ENCODE results near the gene SNORC. TPM values are rescaled to one million over a fixed set of nuclear protein-coding genes. Genes with fewer than 3 reads are reported as not detected.
A peak's percentile ranks its signal among the peaks of the same experiment; 100 is the strongest.

Gene SNORC
- total RNA-seq, 1 experiment from 2014 or later = 3.4 TPM

GRCh38 chr2:232857158-232857563 lies 12.9 kb upstream of the SNORC start:
- POLR2A ChIA-PET = no interaction called here
- CTCF ChIA-PET = no interaction called here
- Mint-ChIP-seq H3K36me3 (peaks cover 27% of the 10 kb centered on the region), H3K4me3 (no peak overlapping the region), H3K27me3 (ENCODE audit: low read depth) (no peaks in the 10 kb centered on the region), H3K4me1 (no peaks in the 10 kb centered on the region), H3K27ac (no peak overlapping the region), H3K9me3 (no peaks in the 10 kb centered on the region)
- DNase-seq (ENCODE audit: low spot score) (no peak), ATAC-seq (no peak)
- TF ChIP-seq GABPB1 (CRISPR knock-in tag; IDR thresholded peaks at IDR 0.05) (peak; percentile 100), MLX (CRISPR knock-in tag; IDR thresholded peaks at IDR 0.05) (no peak)

GRCh38 chr2:232859385-232859916 lies 10.6 kb upstream of the SNORC start:
- peaks cover 27% of the 10 kb centered on the region for H3K36me3 Mint-ChIP-seq
- H3K9me3 Mint-ChIP-seq = no peaks in the 10 kb centered on the region
- TF ChIP-seq SP1 (CRISPR knock-in tag; conservative IDR thresholded peaks at IDR 0.05) = no peak
- no peak for TF ChIP-seq KAT7 (CRISPR knock-in tag; IDR thresholded peaks at IDR 0.05; ENCODE audit: borderline replicate concordance)
- no peak for TF ChIP-seq NFATC4 (CRISPR knock-in tag; IDR thresholded peaks at IDR 0.05)
- TF ChIP-seq MXD4 (CRISPR knock-in tag; IDR thresholded peaks at IDR 0.05; ENCODE audit: borderline replicate concordance) = no peak
- no peak for TF ChIP-seq MYBL2 (CRISPR knock-in tag; IDR thresholded peaks at IDR 0.05)
- TF ChIP-seq CDX4 (CRISPR knock-in tag; IDR thresholded peaks at IDR 0.05; ENCODE audit: borderline replicate concordance) = no peak
- no peak for TF ChIP-seq ATF6 (CRISPR knock-in tag; IDR thresholded peaks at IDR 0.05)
- no peak for TF ChIP-seq ZMAT4 (CRISPR knock-in tag; IDR thresholded peaks at IDR 0.05)
- TF ChIP-seq AFF4 (CRISPR knock-in tag; IDR thresholded peaks at IDR 0.05; ENCODE audit: borderline replicate concordance) = no peak
- no peak for TF ChIP-seq NR1H2 (CRISPR knock-in tag; IDR thresholded peaks at IDR 0.05)
- no peak for TF ChIP-seq MAX (CRISPR knock-in tag; IDR thresholded peaks at IDR 0.05)
- no peak for TF ChIP-seq E2F1 (CRISPR knock-in tag; IDR thresholded peaks at IDR 0.05)
- no peak for TF ChIP-seq ZNF281 (CRISPR knock-in tag; IDR thresholded peaks at IDR 0.05)
- TF ChIP-seq ZNF425 (CRISPR knock-in tag; conservative IDR thresholded peaks at IDR 0.05) = no peak
- no peak for TF ChIP-seq NFE2L1 (CRISPR knock-in tag; IDR thresholded peaks at IDR 0.05)
- ChIA-PET CTCF (interaction anchor here (0.6 to 1.5 kb wide), 2 partner anchors 9 to 489 kb away, joined by 4 read pairs; no protein-coding TSS in a partner anchor), POLR2A (no interaction called here)
- no peaks in the 10 kb centered on the region for H3K27me3 Mint-ChIP-seq (ENCODE audit: low read depth)
- H3K4me1 Mint-ChIP-seq = no peaks in the 10 kb centered on the region
- no peak for ATAC-seq
- no peak for DNase-seq (ENCODE audit: low spot score)
- no peak overlapping the region for H3K4me3 Mint-ChIP-seq
- H3K27ac Mint-ChIP-seq = no peak overlapping the region
